ENCODE measurements around the gene DCDC2C. TPM values are rescaled to one million over a fixed set of nuclear protein-coding genes. Genes with fewer than 3 reads are reported as not detected.

Gene DCDC2C
- total and polyA plus RNA-seq, 2 experiments from 2014 or later, result 0.45 TPM; not detected in 1

- Histone ChIP-seq H3K4me1 (ENCODE audit: insufficient read depth) (peaks cover 3% of the 10 kb centered on the region; the same call in 1 of the 2 replicates), H3K4me3 (no peak overlapping the region), H3F3A (replicated peaks; ENCODE audit: low read depth) (no peaks in the 10 kb centered on the region), H3K36me3 (ENCODE audit: insufficient read depth) (no peaks in the 10 kb centered on the region), H3K9me2 (ENCODE audit: insufficient read depth) (no peaks in the 10 kb centered on the region), H3K27me3 (ENCODE audit: insufficient read depth) (no peaks in the 10 kb centered on the region), H3K4me2 (no peak overlapping the region), H3K79me2 (replicated peaks; ENCODE audit: insufficient read depth) (no peaks in the 10 kb centered on the region), H3K27ac (ENCODE audit: low read depth) (no peak overlapping the region), H4K20me1 (replicated peaks; ENCODE audit: insufficient read depth) (no peaks in the 10 kb centered on the region), H2AFZ (peak overlapping the region; percentile 86; the same call in 1 of the 2 replicates)
- Mint-ChIP-seq H3K4me3 (no peak overlapping the region), H3K27me3 (ENCODE audit: insufficient read depth, low read depth, poor library complexity) (peaks cover 6% of the 10 kb centered on the region), H3K27ac (no peak overlapping the region), H3K4me1 (peaks cover 20% of the 10 kb centered on the region), H3K9me3 (peaks cover 3% of the 10 kb centered on the region; the same call in 1 of the 3 replicates), H3K36me3 (ENCODE audit: low read depth) (no peaks in the 10 kb centered on the region; the same call in 1 of the 3 replicates)
- DNase-seq (ENCODE audit: low spot score), result no peak
- ATAC-seq, result peak; percentile 19; the same call in 2 of the 3 replicates
- TF ChIP-seq EZH2 (IDR thresholded peaks at IDR 0.05; ENCODE audit: low read depth, unreplicated experiment) (no peak), REST (IDR thresholded peaks at IDR 0.05; ENCODE audit: unreplicated experiment) (no peak), CTCF (conservative IDR thresholded peaks at IDR 0.05; ENCODE audit: low read depth in 2 of 2) (no peak), EZH2phosphoT487 (IDR thresholded peaks at IDR 0.05; ENCODE audit: unreplicated experiment) (no peak), ETS1 (IDR thresholded peaks at IDR 0.05) (no peak), POLR2AphosphoS5 (IDR thresholded peaks at IDR 0.05; ENCODE audit: low read depth) (no peak), NANOG (IDR thresholded peaks at IDR 0.05; ENCODE audit: borderline replicate concordance) (no peak), CREB1 (CRISPR knock-in tag; IDR thresholded peaks at IDR 0.05; ENCODE audit: low read depth) (no peak), STAT1 (IDR thresholded peaks at IDR 0.05; ENCODE audit: unreplicated experiment) (no peak), ZNF462 (CRISPR knock-in tag; IDR thresholded peaks at IDR 0.05) (no peak), ZNF331 (CRISPR knock-in tag; IDR thresholded peaks at IDR 0.05; ENCODE audit: low read depth) (no peak), ZNF114 (CRISPR knock-in tag; IDR thresholded peaks at IDR 0.05) (no peak), JUNB (IDR thresholded peaks at IDR 0.05; ENCODE audit: unreplicated experiment) (no peak)
Observed at GRCh38 chr2:3656762-3657721, 46.3 kb upstream of the DCDC2C start.

Data from GM23338 (cell line).